ENCODE data around the gene BCL7C. TPM values are rescaled to one million over a fixed set of nuclear protein-coding genes. Genes with fewer than 3 reads are reported as not detected.

The BCL7C gene
- total and polyA plus RNA-seq, 7 donors = 13.9 to 40.9 (median 18.1) TPM

DNA sequence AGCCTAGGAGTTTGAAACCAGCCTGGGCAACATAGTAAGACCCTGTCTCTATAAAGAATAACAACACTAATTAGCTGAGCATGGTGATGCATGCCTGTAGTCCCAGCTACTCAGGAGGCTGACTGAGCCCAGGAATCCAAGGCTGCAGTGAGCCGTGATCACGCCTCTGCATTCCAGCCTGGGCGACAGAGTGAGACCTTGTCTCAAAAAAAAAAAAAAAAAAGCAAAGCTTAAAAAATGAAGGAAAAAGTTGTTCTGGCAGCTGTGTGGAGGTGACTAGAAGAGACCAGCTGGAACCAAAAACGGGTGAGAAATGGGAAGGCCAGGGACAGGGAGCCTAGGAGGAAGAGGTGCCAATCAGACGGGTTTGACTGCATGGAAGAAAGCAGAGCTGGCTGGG is 4.2 kb downstream of the BCL7C start:
- Histone ChIP-seq H3K36me3 (ENCODE audit: insufficient read depth in 1 of 2, low read depth in 1 of 2) (peaks cover 5 to 59% of the 10 kb centered on the region in 2 donors), H3K4me1 (peaks cover 8% of the 10 kb centered on the region), H3K9me3 (no peaks in the 10 kb centered on the region), H3K4me3 (no peak overlapping the region), H3K27me3 (ENCODE audit: insufficient read depth in 3 of 3, low read length in 2 of 3) (no peaks in the 10 kb centered on the region), H3K27ac (no peak overlapping the region)
- DNase-seq (no peak), ATAC-seq (no peak)
- TF ChIP-seq, protein P1, sequence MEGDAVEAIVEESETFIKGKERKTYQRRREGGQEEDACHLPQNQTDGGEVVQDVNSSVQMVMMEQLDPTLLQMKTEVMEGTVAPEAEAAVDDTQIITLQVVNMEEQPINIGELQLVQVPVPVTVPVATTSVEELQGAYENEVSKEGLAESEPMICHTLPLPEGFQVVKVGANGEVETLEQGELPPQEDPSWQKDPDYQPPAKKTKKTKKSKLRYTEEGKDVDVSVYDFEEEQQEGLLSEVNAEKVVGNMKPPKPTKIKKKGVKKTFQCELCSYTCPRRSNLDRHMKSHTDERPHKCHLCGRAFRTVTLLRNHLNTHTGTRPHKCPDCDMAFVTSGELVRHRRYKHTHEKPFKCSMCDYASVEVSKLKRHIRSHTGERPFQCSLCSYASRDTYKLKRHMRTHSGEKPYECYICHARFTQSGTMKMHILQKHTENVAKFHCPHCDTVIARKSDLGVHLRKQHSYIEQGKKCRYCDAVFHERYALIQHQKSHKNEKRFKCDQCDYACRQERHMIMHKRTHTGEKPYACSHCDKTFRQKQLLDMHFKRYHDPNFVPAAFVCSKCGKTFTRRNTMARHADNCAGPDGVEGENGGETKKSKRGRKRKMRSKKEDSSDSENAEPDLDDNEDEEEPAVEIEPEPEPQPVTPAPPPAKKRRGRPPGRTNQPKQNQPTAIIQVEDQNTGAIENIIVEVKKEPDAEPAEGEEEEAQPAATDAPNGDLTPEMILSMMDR (IDR thresholded peaks at IDR 0.05) = no peak
- intact Hi-C loops (cut with DNase I) = no loop called here
- 68 to 81% (median 80%) methylated on average over 5 of the region's 5 CpGs for WGBS, 3 donors

DNA sequence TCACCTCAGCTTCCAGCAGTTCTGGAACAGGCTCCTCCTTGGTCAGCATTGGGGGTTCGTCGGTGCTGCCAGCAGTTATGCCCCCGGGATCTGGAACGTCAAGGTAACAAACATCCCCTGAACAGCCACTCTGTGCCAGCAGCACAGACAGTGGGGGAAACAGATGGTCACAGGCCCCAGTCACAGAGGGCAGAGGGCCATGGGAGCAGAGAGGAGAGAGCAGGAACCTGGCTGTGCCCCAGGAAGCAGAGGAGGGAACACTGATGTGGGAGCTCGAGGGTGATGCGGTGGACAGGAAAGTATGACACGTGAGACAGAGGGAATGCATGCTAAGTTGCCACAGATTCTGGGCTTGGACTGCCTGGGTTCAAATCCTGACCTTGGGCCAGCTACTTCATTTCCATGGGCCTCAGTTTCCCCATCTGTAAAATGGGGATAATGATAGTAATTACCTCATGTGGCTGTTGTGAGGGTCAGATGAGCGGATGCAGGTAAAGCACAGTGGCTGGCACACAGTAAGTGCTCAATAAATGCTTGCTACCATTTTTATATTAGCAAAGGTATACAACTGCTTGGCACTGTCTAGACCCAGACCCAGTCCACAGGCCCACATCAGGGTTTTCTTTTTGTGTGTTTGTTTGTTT is 4.9 kb downstream of the BCL7C start:
- Histone ChIP-seq H3K36me3 (ENCODE audit: insufficient read depth in 1 of 2, low read depth in 1 of 2) (peaks cover 5 to 61% of the 10 kb centered on the region in 2 donors), H3K9me3 (no peaks in the 10 kb centered on the region), H3K4me1 (peaks cover 8% of the 10 kb centered on the region), H3K27me3 (ENCODE audit: insufficient read depth in 3 of 3, low read length in 2 of 3) (no peaks in the 10 kb centered on the region), H3K27ac (no peak overlapping the region), H3K4me3 (no peak overlapping the region)
- no peak for ATAC-seq
- peak in 1 of 2 donors; percentile 54 for DNase-seq
- intact Hi-C loops (cut with DNase I) = no loop called here
- TF ChIP-seq, protein P1 (IDR thresholded peaks at IDR 0.05) = no peak
- WGBS, 3 donors = 70 to 75% (median 75%) methylated on average over 8 of the region's 8 CpGs

DNA sequence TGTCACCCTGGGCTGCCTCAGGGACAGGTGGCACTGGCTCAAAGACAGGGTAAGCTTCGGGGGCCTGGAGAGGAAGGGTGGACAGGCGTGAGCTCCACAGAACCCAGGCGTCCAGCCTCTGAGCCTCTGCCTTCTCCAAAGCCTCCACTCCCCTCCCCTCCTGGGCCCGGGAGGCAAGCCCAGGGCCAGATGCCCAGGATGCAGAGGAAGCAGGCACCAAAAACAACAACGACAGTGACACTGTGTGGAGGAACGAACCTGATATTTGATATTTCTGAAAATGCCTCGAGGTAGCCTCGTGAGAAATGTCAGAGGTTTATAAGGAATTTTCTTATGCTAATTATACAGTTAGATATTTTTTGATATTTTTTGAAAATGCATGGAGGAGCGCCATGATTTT is 6.0 kb downstream of the BCL7C start:
- H3K27ac ChIP-seq = no peak overlapping the region
- intact Hi-C loops (cut with DNase I) = no loop called here
- TF ChIP-seq, protein P1 (IDR thresholded peaks at IDR 0.05) = no peak
- H3K27me3 ChIP-seq (ENCODE audit: insufficient read depth in 3 of 3, low read length in 2 of 3) = no peaks in the 10 kb centered on the region
- H3K36me3 ChIP-seq (ENCODE audit: insufficient read depth in 1 of 2, low read depth in 1 of 2) = peaks cover 5 to 61% of the 10 kb centered on the region in 2 donors
- H3K4me3 ChIP-seq = no peak overlapping the region
- peaks cover 2% of the 10 kb centered on the region for H3K4me1 ChIP-seq
- H3K9me3 ChIP-seq = no peaks in the 10 kb centered on the region
- ATAC-seq = no peak
- DNase-seq = no peak
- 54 to 76% (median 67%) methylated on average over 9 of the region's 9 CpGs for WGBS, 3 donors

DNA sequence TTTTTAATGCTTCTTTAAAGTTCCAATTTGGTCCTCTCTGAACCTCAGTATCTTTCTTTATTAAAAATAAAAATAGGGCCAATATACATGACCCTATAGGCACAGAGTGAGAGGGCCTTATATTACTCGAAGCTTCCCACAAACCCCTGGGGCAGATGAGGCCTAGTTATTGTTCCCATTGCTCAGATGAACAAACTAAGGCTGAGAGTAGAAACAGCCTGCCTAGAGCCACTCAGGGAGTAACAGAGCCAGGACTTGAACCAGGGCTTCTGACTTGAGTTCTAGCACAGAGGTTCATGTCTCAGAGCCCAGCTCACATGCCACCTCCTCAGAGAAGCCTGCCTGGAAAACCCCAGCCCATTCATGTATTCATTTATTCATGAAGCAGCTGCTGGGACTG is 7.7 kb downstream of the BCL7C start:
- TF ChIP-seq, protein P1 (IDR thresholded peaks at IDR 0.05) = no peak
- Histone ChIP-seq H3K36me3 (ENCODE audit: insufficient read depth in 1 of 2, low read depth in 1 of 2) (peaks cover 5 to 61% of the 10 kb centered on the region in 2 donors), H3K27ac (no peak overlapping the region), H3K27me3 (ENCODE audit: insufficient read depth in 3 of 3, low read length in 2 of 3) (no peaks in the 10 kb centered on the region), H3K4me3 (no peak overlapping the region), H3K4me1 (no peaks in the 10 kb centered on the region), H3K9me3 (no peaks in the 10 kb centered on the region)
- ATAC-seq = no peak
- no peak for DNase-seq
- 90 to 100% (median 100%) methylated on average over 1 of the region's 1 CpG for WGBS, 3 donors
- intact Hi-C loops (cut with DNase I) = no loop called here

DNA sequence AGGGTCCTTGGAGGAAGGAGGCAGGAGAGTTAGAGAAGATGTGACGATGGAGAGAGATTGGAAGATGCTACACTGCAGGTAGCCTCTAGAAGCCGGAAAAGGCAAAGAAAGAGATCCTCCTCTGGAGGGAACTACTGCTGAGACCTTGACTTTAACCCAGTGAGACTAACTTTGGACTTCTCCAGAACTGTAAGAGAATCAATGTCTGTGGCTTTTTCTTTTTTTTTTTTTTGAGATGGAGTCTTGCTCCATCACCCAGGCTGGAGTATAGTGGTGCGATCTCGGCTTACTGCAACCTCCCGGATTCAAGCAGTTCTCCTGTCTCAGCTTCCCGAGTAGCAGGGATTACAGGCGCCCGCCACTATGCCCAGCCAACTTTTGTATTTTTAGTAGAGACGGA is 8.7 kb downstream of the BCL7C start:
- TF ChIP-seq, protein P1 (IDR thresholded peaks at IDR 0.05) = no peak
- Histone ChIP-seq H3K27me3 (ENCODE audit: insufficient read depth in 3 of 3, low read length in 2 of 3) (no peaks in the 10 kb centered on the region), H3K9me3 (no peaks in the 10 kb centered on the region), H3K4me3 (no peak overlapping the region), H3K27ac (no peak overlapping the region), H3K36me3 (ENCODE audit: insufficient read depth in 1 of 2, low read depth in 1 of 2) (peaks cover 5 to 58% of the 10 kb centered on the region in 2 donors), H3K4me1 (no peaks in the 10 kb centered on the region)
- DNase-seq (no peak), ATAC-seq (no peak)
- intact Hi-C loops (cut with DNase I) = no loop called here
- WGBS, 3 donors = 76 to 89% (median 81%) methylated on average over 9 of the region's 9 CpGs

Data from psoas muscle (tissue), 8 donors.